Endodermal cell (in vitro differentiated cells): ENCODE results near the gene AACS. TPM values are rescaled to one million over a fixed set of nuclear protein-coding genes. Genes with fewer than 3 reads are reported as not detected.

Source experiments
- DNase-seq: peaks from one replicate; pipeline ENCODE4 v3.0.0-alpha.2; 2017
- H3K27ac ChIP-seq: 2 replicates; pipeline ENCODE4 v1.5.1; 2013; ENCODE audit warnings: mild to moderate bottlenecking, low read depth, low read length, moderate library complexity
- H3K27me3 ChIP-seq: 2 replicates; pipeline ENCODE4 v1.6.1; 2013; ENCODE audit warnings: mild to moderate bottlenecking, low read length, moderate library complexity; ENCODE audit not compliant: insufficient read depth, control insufficient read depth, poor library complexity, severe bottlenecking
- H3K36me3 ChIP-seq: 2 replicates; pipeline ENCODE4 v1.7.0; 2013; ENCODE audit warnings: mild to moderate bottlenecking, low read length, moderate library complexity; ENCODE audit not compliant: control insufficient read depth, insufficient read depth
- H3K4me1 ChIP-seq: one replicate; pipeline ENCODE4 v1.7.0; 2013; ENCODE audit warnings: low read length; ENCODE audit not compliant: control insufficient read depth, insufficient read depth
- H3K4me3 ChIP-seq: 2 replicates; pipeline ENCODE4 v1.5.1; 2013; ENCODE audit warnings: mild to moderate bottlenecking, low read length, moderate library complexity
- H3K9ac ChIP-seq: 2 replicates; pipeline ENCODE4 v1.6.1; 2013; ENCODE audit warnings: mild to moderate bottlenecking, low read length, moderate library complexity; ENCODE audit not compliant: poor library complexity, severe bottlenecking; ENCODE audit errors: extremely low read depth
- H3K9me3 ChIP-seq: 2 replicates; pipeline ENCODE4 v1.6.1; 2013; ENCODE audit warnings: mild to moderate bottlenecking, low read length, moderate library complexity; ENCODE audit not compliant: control insufficient read depth
- H3K27ac Mint-ChIP-seq: 2 replicates; pipeline ENCODE4 v1.8.0; 2020; ENCODE audit warnings: mixed read lengths
- H3K27me3 Mint-ChIP-seq: 2 replicates; pipeline ENCODE4 v1.8.0; 2021; ENCODE audit warnings: mild to moderate bottlenecking, mixed read lengths; ENCODE audit not compliant: insufficient read depth
- H3K36me3 Mint-ChIP-seq: 2 replicates; pipeline ENCODE4 v1.8.0; 2020; ENCODE audit warnings: low read depth, mixed read lengths
- H3K4me1 Mint-ChIP-seq: 2 replicates; pipeline ENCODE4 v1.8.0; 2020; ENCODE audit warnings: mixed read lengths
- H3K4me3 Mint-ChIP-seq: 2 replicates; pipeline ENCODE4 v1.8.0; 2020; ENCODE audit warnings: mild to moderate bottlenecking, moderate library complexity, mixed read lengths
- H3K9me3 Mint-ChIP-seq: 2 replicates; pipeline ENCODE4 v1.8.0; 2020; ENCODE audit warnings: mild to moderate bottlenecking, mixed read lengths
- WGBS, 2 experiments: methylation state at CpG; one replicate each; pipeline versions ENCODE4 v1.1.5 to v1.1.7; 2013; ENCODE audit warnings: missing lambda C conversion rate in 2 of 2, mixed read lengths in 1 of 2; ENCODE audit not compliant: insufficient coverage in 1 of 2, insufficient read length in 1 of 2; 5-methylcytosine and 5-hydroxymethylcytosine counted together
- total RNA-seq, 2 donors: library from RNA; stranded (reverse); fragmentation: NEBNext Ultra II Directional in 1 of 2; extraction: Animal tissue kit (Norgen Biotek cat#: 25700) in 1 of 2; gene quantifications; 2 replicates in 1 of 2; 3 replicates in 1 of 2; pipeline ENCODE4 v1.2.1, GENCODE V29; 2021
- TF ChIP-seq, protein P1 (sequence below): fragments of 200-600 bp; sonication (generic); conservative IDR thresholded peaks from 2 replicates; pipeline ENCODE4 v1.5.0; 2021; ENCODE audit warnings: antibody characterized with exemption, mild to moderate bottlenecking

AACS gene
- total RNA-seq, 2 donors from 2014 or later: 55.4 to 71.9 TPM

DNA sequence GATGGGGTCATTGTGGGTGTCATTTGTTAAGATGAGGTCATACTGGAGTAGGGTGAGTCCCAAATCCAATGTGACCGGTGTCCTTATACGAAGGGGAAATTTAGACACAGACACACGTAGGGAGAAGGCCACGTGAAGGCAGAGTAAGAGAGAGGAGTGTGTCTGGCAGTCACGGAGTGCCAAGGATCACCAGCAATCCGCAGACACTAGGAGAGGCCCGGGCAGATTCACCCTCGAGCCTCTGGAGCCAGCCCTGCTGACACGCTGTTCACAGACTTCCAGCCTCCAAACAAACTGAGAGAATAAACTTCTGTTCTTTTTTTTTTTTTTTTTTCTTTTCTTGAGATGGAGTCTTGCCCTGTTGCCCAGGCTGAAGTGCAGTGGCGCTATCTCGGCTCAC is 46.9 kb upstream of the AACS start:
- Histone ChIP-seq H3K9me3 (peaks cover 7% of the 10 kb centered on the region), H3K4me3 (no peak overlapping the region), H3K27ac (no peak overlapping the region), H3K36me3 (peaks cover 30% of the 10 kb centered on the region), H3K27me3 (no peaks in the 10 kb centered on the region), H3K4me1 (no peaks in the 10 kb centered on the region), H3K9ac (no peak overlapping the region)
- Mint-ChIP-seq H3K4me3 (no peak overlapping the region), H3K36me3 (peaks cover 53% of the 10 kb centered on the region), H3K27ac (no peak overlapping the region), H3K9me3 (peaks cover 6% of the 10 kb centered on the region), H3K4me1 (no peaks in the 10 kb centered on the region), H3K27me3 (no peaks in the 10 kb centered on the region)
- 96% methylated on average over 9 to 11 of the region's 11 CpGs for WGBS, 2 experiments
- no peak for DNase-seq
- TF ChIP-seq, protein P1, sequence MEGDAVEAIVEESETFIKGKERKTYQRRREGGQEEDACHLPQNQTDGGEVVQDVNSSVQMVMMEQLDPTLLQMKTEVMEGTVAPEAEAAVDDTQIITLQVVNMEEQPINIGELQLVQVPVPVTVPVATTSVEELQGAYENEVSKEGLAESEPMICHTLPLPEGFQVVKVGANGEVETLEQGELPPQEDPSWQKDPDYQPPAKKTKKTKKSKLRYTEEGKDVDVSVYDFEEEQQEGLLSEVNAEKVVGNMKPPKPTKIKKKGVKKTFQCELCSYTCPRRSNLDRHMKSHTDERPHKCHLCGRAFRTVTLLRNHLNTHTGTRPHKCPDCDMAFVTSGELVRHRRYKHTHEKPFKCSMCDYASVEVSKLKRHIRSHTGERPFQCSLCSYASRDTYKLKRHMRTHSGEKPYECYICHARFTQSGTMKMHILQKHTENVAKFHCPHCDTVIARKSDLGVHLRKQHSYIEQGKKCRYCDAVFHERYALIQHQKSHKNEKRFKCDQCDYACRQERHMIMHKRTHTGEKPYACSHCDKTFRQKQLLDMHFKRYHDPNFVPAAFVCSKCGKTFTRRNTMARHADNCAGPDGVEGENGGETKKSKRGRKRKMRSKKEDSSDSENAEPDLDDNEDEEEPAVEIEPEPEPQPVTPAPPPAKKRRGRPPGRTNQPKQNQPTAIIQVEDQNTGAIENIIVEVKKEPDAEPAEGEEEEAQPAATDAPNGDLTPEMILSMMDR: no peak

DNA sequence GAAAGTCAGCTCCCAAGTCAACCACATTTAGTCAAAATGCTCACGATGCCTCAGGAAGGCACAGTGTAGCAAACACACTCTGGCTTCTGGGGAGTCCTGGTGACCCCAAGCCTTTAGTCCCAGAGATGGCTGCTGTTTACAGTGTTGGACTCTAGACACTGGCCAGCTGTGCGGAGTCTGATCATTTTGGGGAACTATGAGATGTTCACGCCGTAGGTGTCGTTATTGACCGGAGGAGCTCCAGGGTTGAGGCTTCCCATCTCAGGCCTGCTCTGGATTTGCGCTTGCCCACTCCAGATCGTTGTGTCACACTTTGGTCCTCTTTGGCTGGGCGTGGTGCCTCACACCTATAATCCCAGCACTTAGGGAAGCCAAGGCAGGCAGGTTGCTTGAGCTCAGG is 44.1 kb upstream of the AACS start:
- H3K9me3 ChIP-seq: peaks cover 7% of the 10 kb centered on the region
- TF ChIP-seq, protein P1: no peak
- DNase-seq: no peak
- Mint-ChIP-seq H3K4me3 (no peak overlapping the region), H3K27me3 (no peaks in the 10 kb centered on the region), H3K4me1 (no peaks in the 10 kb centered on the region), H3K27ac (no peak overlapping the region), H3K36me3 (peaks cover 47% of the 10 kb centered on the region), H3K9me3 (peaks cover 6% of the 10 kb centered on the region)
- no peak overlapping the region for H3K9ac ChIP-seq
- H3K4me1 ChIP-seq: no peaks in the 10 kb centered on the region
- no peak overlapping the region for H3K4me3 ChIP-seq
- H3K36me3 ChIP-seq: peaks cover 9% of the 10 kb centered on the region
- WGBS, 2 experiments: 93 to 94% methylated on average over 9 of the region's 9 CpGs
- no peaks in the 10 kb centered on the region for H3K27me3 ChIP-seq
- H3K27ac ChIP-seq: no peak overlapping the region

DNA sequence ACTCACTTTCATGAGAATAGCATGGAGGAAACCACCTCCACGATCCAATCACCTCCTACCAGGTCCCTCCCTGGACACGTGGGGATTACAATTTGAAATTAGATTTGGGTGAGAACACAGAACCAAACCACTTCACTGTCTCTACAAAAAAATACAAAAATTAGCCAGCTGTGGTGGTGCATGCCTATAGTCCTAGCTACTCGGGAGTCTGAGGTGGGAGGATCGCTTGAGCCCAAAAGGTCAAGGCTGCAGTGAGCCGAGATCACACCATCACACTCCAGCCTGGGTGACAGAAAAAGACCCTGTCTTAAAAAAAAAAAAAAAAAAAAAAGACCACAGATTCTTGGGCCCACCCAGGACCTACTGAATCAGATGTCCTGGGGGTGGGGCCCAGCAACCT is 43.5 kb upstream of the AACS start:
- Mint-ChIP-seq H3K36me3 (peaks cover 48% of the 10 kb centered on the region), H3K9me3 (peaks cover 6% of the 10 kb centered on the region), H3K4me1 (no peaks in the 10 kb centered on the region), H3K27ac (no peak overlapping the region), H3K27me3 (no peaks in the 10 kb centered on the region), H3K4me3 (no peak overlapping the region)
- no peaks in the 10 kb centered on the region for H3K27me3 ChIP-seq
- H3K9ac ChIP-seq: no peak overlapping the region
- H3K27ac ChIP-seq: no peak overlapping the region
- H3K4me1 ChIP-seq: no peaks in the 10 kb centered on the region
- H3K36me3 ChIP-seq: peaks cover 9% of the 10 kb centered on the region
- no peak overlapping the region for H3K4me3 ChIP-seq
- peaks cover 7% of the 10 kb centered on the region for H3K9me3 ChIP-seq
- DNase-seq: no peak
- TF ChIP-seq, protein P1: no peak
- 89 to 100% methylated on average over 1 to 5 of the region's 5 CpGs for WGBS, 2 experiments
